Smooth muscle cell of the coronary artery (primary cell): ENCODE measurements around the gene ADCK2. TPM values are rescaled to one million over a fixed set of nuclear protein-coding genes. Genes with fewer than 3 reads are reported as not detected.

Source experiments
- total RNA-seq: library from RNA; depleted of rRNA; stranded (reverse); fragments of >200 nt; gene quantifications from 2 replicates; pipeline ENCODE4 v1.2.3, GENCODE V29; 2014; ENCODE audit warnings: low replicate concordance

The ADCK2 gene, protein sequence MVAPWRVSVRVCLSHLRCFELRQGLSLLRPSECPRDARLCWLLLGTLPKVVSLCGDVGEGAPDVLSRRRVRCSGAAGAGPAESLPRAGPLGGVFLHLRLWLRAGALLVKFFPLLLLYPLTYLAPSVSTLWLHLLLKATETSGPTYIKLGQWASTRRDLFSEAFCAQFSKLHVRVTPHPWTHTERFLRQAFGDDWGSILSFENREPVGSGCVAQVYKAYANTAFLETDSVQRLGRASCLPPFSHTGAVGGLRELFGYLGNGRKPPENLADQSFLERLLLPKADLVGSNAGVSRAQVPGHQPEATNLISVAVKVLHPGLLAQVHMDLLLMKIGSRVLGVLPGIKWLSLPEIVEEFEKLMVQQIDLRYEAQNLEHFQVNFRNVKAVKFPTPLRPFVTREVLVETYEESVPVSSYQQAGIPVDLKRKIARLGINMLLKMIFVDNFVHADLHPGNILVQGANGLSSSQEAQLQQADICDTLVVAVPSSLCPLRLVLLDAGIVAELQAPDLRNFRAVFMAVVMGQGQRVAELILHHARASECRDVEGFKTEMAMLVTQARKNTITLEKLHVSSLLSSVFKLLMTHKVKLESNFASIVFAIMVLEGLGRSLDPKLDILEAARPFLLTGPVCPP
- total RNA-seq = 13.2 and 24.8 TPM in 2 replicates

GRCh38 chr7:140672382-140673062 lies at the start of gene ADCK2:
TSS of gene ADCK2 (plus strand) at chr7:140672945. CDS start at chr7:140673331, 386 bp downstream.

DNA sequence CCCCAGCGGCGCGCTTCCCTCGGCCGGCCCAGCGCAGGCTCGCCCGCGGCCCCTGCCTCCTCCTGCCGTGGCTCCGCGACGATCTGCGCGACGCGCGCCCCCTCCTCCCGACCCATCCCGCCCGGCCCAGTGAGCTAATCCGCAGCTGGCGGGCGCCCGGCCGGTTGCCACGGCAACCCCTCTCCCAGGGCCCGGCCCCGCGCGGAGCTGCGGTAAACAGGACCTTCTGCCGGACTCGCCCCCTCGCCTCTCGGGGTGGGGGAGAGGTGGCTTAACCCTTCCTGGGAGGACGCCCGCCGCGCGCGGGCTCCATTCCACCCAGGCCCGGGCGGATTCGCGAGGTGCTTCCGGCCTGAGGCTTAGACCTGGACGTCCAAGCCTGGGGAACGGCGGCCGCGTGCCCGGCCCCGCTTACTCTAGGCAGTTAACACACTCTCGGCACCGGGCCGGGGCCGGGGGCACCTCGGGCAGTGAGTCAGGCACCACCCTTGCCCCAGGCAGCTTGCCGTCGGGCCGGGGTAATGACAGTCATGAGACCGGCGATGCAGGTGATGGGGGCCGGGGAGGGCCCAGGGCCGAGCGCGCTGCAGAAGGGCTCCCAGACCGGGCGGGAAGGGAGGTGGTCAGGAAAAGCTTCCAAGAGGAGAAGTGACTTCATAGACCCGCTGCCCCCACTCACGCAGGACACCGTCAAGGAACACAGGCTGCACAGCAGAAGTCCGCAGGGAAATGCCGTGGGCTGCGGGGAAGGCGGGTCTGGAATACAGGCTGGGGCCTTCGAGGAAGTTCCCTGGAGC lies 31.8 kb upstream of the ADCK2 start, which contains the start of gene DENND2A:
TSS of gene DENND2A (minus strand) at position 87 of the 797 bp plus-strand sequence. CDS start 38,416 bp downstream, outside the sequence.

GRCh38 chr7:140696680-140697446 lies 24.1 kb downstream of the ADCK2 start, which contains the start of gene NDUFB2:
TSS of gene NDUFB2 (plus strand) at chr7:140696708. CDS start at chr7:140696745, 37 bp downstream.

Other genes starting within 250 kb of the ADCK2 start
- gene MKRN1, start 193.4 kb upstream of the ADCK2 start, total RNA-seq = 56.4 and 106 TPM in 2 replicates
- 0.75 and 21.8 TPM in 2 replicates for gene DENND2A, start 32.1 kb upstream of the ADCK2 start, total RNA-seq
- gene NDUFB2, start 23.8 kb downstream of the ADCK2 start, total RNA-seq = 60.3 and 148 TPM in 2 replicates